Measurements from ENCODE around the gene PI4K2A. TPM values are rescaled to one million over a fixed set of nuclear protein-coding genes. Genes with fewer than 3 reads are reported as not detected.

PI4K2A gene
- total RNA-seq, 1 donor from 2014 or later = 11.9 TPM

GRCh38 chr10:97631098-97631497, 9.4 kb upstream of the PI4K2A start:
- intact Hi-C loops (cut with micrococcal nuclease) = loop anchor here (10.0 kb wide), 1 partner anchor 336 kb away; the partner anchor contains the start of gene ARHGAP19

GRCh38 chr10:97632949-97633884, 7.3 kb upstream of the PI4K2A start, which contains the start of gene MORN4:
Gene MORN4 (minus strand): TSS chr10:97633500. CDS start chr10:97619653, 13,847 bp downstream.
- intact Hi-C loops (cut with micrococcal nuclease) = loop anchor here (1.0 to 10.0 kb wide), 6 partner anchors 7 to 338 kb away; partner anchors contain the start of genes ARHGAP19, EXOSC1, MMS19 and PGAM1

GRCh38 chr10:97633921-97634320, 6.5 kb upstream of the PI4K2A start:
- intact Hi-C loops (cut with micrococcal nuclease) = loop anchor here (2.0 to 10.0 kb wide), 5 partner anchors 103 to 339 kb away; partner anchors contain the start of genes ARHGAP19, EXOSC1, MMS19 and PGAM1

GRCh38 chr10:97635577-97635976, 4.9 kb upstream of the PI4K2A start:
- intact Hi-C loops (cut with micrococcal nuclease) = loop anchor here (10.0 kb wide), 1 partner anchor 341 kb away; the partner anchor contains the start of gene ARHGAP19

- intact Hi-C loops (cut with micrococcal nuclease) = loop anchor here (10.0 kb wide), 1 partner anchor 344 kb away; the partner anchor contains the start of gene ARHGAP19
Observed at GRCh38 chr10:97639090-97639489, 1.4 kb upstream of the PI4K2A start.

- intact Hi-C loops (cut with micrococcal nuclease) = loop anchor here (1.0 to 5.0 kb wide), 8 partner anchors 8 to 809 kb away; partner anchors contain the start of genes AVPI1, EXOSC1, LCOR and MMS19
Observed at GRCh38 chr10:97640868-97641811, 669 bp downstream of the PI4K2A start.

- intact Hi-C loops (cut with micrococcal nuclease) = loop anchor here (5.0 kb wide), 2 partner anchors 240 to 810 kb away; partner anchors contain the start of genes LCOR and RRP12
Observed at GRCh38 chr10:97642471-97643159, 2.1 kb downstream of the PI4K2A start.

GRCh38 chr10:97643441-97643985, 3.0 kb downstream of the PI4K2A start:
- intact Hi-C loops (cut with micrococcal nuclease) = loop anchor here (5.0 kb wide), 2 partner anchors 241 to 811 kb away; partner anchors contain the start of genes LCOR and RRP12

GRCh38 chr10:97644936-97645335, 4.5 kb downstream of the PI4K2A start:
- intact Hi-C loops (cut with micrococcal nuclease) = loop anchor here (5.0 kb wide), 2 partner anchors 243 to 813 kb away; partner anchors contain the start of genes LCOR and RRP12

- intact Hi-C loops (cut with micrococcal nuclease) = no loop called here
Observed at GRCh38 chr10:97647556-97647955, 7.1 kb downstream of the PI4K2A start.

GRCh38 chr10:97648562-97649404, 8.3 kb downstream of the PI4K2A start:
- intact Hi-C loops (cut with micrococcal nuclease) = loop anchor here (1.0 kb wide), 1 partner anchor 8 kb away; the partner anchor contains the start of gene PI4K2A

- intact Hi-C loops (cut with micrococcal nuclease) = loop anchor here (1.0 kb wide), 1 partner anchor 9 kb away; the partner anchor contains the start of gene PI4K2A
Observed at GRCh38 chr10:97649405-97649750, 8.9 kb downstream of the PI4K2A start.

- intact Hi-C loops (cut with micrococcal nuclease) = no loop called here
Observed at GRCh38 chr10:97650726-97651125, 10.3 kb downstream of the PI4K2A start.

GRCh38 chr10:97651773-97652172, 11.3 kb downstream of the PI4K2A start:
- intact Hi-C loops (cut with micrococcal nuclease) = no loop called here

- intact Hi-C loops (cut with micrococcal nuclease) = no loop called here
Observed at GRCh38 chr10:97656777-97657176, 16.3 kb downstream of the PI4K2A start.

GRCh38 chr10:97659589-97659988, 19.1 kb downstream of the PI4K2A start:
- intact Hi-C loops (cut with micrococcal nuclease) = no loop called here

GRCh38 chr10:97664282-97664850, 23.9 kb downstream of the PI4K2A start:
- intact Hi-C loops (cut with micrococcal nuclease) = no loop called here

- intact Hi-C loops (cut with micrococcal nuclease) = no loop called here
Observed at GRCh38 chr10:97666992-97667391, 26.5 kb downstream of the PI4K2A start.

Data from T-helper 2 cell treated with Interferon-gamma antibody and Interleukin-4, amounts not matched to agents 100 ng/mL and 5 ng/mL, for 36 hours (primary cell).